SK-N-SH (cell line): ENCODE data around the gene TUBB3. TPM values are rescaled to one million over a fixed set of nuclear protein-coding genes. Genes with fewer than 3 reads are reported as not detected.

ENCODE experiments used
- CTCF ChIA-PET: fragments of 300-600, 350-600 bp; formaldehyde crosslinking; extraction: SDS; loops from one replicate; lab custom pipeline; 2021; lab: Yijun Ruan, JAX
- POLR2A ChIA-PET: fragments of 350-600 bp; sonication (Branson Sonifier 250); formaldehyde crosslinking; extraction: SDS; loops from one replicate; lab custom pipeline; 2020; ENCODE audit warnings: antibody characterized with exemption, inconsistent platforms; lab: Yijun Ruan, JAX
- DNase-seq: peaks from one replicate; pipeline ENCODE4 v3.0.0; 2012
- H2AFZ ChIP-seq: fragments of 200-600 bp; sonication (generic); 2 replicates; pipeline ENCODE4 v1.8.1; 2016; ENCODE audit warnings: antibody characterized with exemption, mild to moderate bottlenecking, low read depth
- H3F3A ChIP-seq: fragments of 200-600 bp; sonication (generic); replicated peaks from 2 replicates; pipeline ENCODE3; 2016; ENCODE audit warnings: antibody characterized with exemption, mild to moderate bottlenecking; ENCODE audit not compliant: insufficient read depth
- H3K27ac ChIP-seq, 2 experiments: fragments of 200-500 bp in 1 of 2; fragments of 200-600 bp in 1 of 2; sonication (Bioruptor generic) in 1 of 2; sonication (generic), shearing (Covaris generic) in 1 of 2; 2 replicates each; pipeline versions ENCODE4 v1.5.1 to v1.6.1; 2014 to 2016; ENCODE audit warnings: low read depth in 2 of 2, inconsistent platforms in 1 of 2, low read length in 1 of 2, mild to moderate bottlenecking in 1 of 2, mixed read lengths in 1 of 2
- H3K27me3 ChIP-seq: fragments of 200-600 bp; sonication (generic), shearing (Covaris generic); 2 replicates; pipeline ENCODE4 v1.6.1; 2016; ENCODE audit warnings: mixed run types; ENCODE audit not compliant: insufficient read depth
- H3K36me3 ChIP-seq, 2 experiments: fragments of 200-500 bp in 1 of 2; fragments of 200-600 bp in 1 of 2; sonication (Bioruptor generic) in 1 of 2; sonication (generic) in 1 of 2; replicated peaks in 1 of 2; 2 replicates each; pipeline versions ENCODE3 to v1.5.1; 2014 to 2016; ENCODE audit warnings: low read length in 1 of 2, mild to moderate bottlenecking in 1 of 2; ENCODE audit not compliant: insufficient read depth in 2 of 2, control insufficient read depth in 1 of 2
- H3K4me1 ChIP-seq, 2 experiments: fragments of 200-500 bp in 1 of 2; fragments of 200-600 bp in 1 of 2; sonication (Bioruptor generic) in 1 of 2; sonication (generic), shearing (Covaris generic) in 1 of 2; 2 replicates each; pipeline versions ENCODE4 v1.5.1 to v1.6.1; 2014 to 2016; ENCODE audit warnings: low read depth in 1 of 2, low read length in 1 of 2, mixed run types in 1 of 2; ENCODE audit not compliant: insufficient read depth in 2 of 2, control insufficient read depth in 1 of 2
- H3K4me2 ChIP-seq: fragments of 200-600 bp; sonication (generic), shearing (Covaris generic); 2 replicates; pipeline ENCODE4 v1.6.1; 2017; ENCODE audit warnings: mixed run types
- H3K4me3 ChIP-seq, 2 experiments: fragments of 200-500 bp in 1 of 2; fragments of 200-600 bp in 1 of 2; sonication (Bioruptor generic) in 1 of 2; sonication (generic), shearing (Covaris generic) in 1 of 2; 2 replicates each; pipeline versions ENCODE4 v1.5.1 to v1.8.1; 2014 to 2016; ENCODE audit warnings: low read depth in 2 of 2, inconsistent platforms in 1 of 2, low read length in 1 of 2, mild to moderate bottlenecking in 1 of 2, mixed read lengths in 1 of 2, moderate library complexity in 1 of 2
- H3K79me2 ChIP-seq: fragments of 200-600 bp; sonication (generic); 2 replicates; pipeline ENCODE4 v1.8.1; 2017; ENCODE audit warnings: mild to moderate bottlenecking; ENCODE audit not compliant: insufficient read depth
- H3K9ac ChIP-seq: fragments of 200-600 bp; sonication (generic); 2 replicates; pipeline ENCODE4 v1.6.1; 2017; ENCODE audit warnings: mixed run types
- H3K9me2 ChIP-seq: fragments of 200-600 bp; sonication (generic); 2 replicates; pipeline ENCODE4 v1.6.1; 2017; ENCODE audit warnings: mixed run types
- H3K9me3 ChIP-seq: fragments of 200-600 bp; sonication (generic); 2 replicates; pipeline ENCODE4 v1.6.1; 2017; ENCODE audit warnings: mixed run types, mild to moderate bottlenecking, moderate library complexity
- H4K20me1 ChIP-seq: fragments of 200-600 bp; sonication (generic); 2 replicates; pipeline ENCODE4 v1.6.1; 2017; ENCODE audit warnings: mild to moderate bottlenecking, mixed run types; ENCODE audit not compliant: insufficient read depth
- CHD2 ChIP-seq: fragments of 150-350 bp; IDR thresholded peaks from 2 replicates; pipeline ENCODE4 v1.6.1; 2018; ENCODE audit warnings: low read length; ENCODE audit not compliant: partially characterized antibody
- ELF1 ChIP-seq: IDR thresholded peaks from 2 replicates; pipeline ENCODE4 v1.4.0; 2012
- EP300 ChIP-seq, 2 experiments: IDR thresholded peaks; 2 replicates each; pipeline versions ENCODE4 v1.4.0 to v1.6.1; 2012; ENCODE audit warnings: borderline replicate concordance in 1 of 2, low read depth in 1 of 2, low read length in 1 of 2
- EZH2phosphoT487 ChIP-seq: fragments of 200-600 bp; sonication (generic); IDR thresholded peaks from 2 replicates; pipeline ENCODE4 v1.6.1; 2017; ENCODE audit warnings: low read depth, mixed run types, mild to moderate bottlenecking, antibody characterized with exemption, moderate library complexity, borderline replicate concordance
- FOXJ3 ChIP-seq: sonication (generic); formaldehyde crosslinking; IDR thresholded peaks from 2 replicates; pipeline ENCODE4 v1.5.1; 2020; ENCODE audit warnings: mild to moderate bottlenecking, missing genetic modification reagents
- GABPA ChIP-seq: IDR thresholded peaks from 2 replicates; pipeline ENCODE4 v1.4.0; 2012; ENCODE audit warnings: low read depth, mild to moderate bottlenecking
- GATA2 ChIP-seq: sonication (generic); formaldehyde crosslinking; IDR thresholded peaks from 2 replicates; pipeline ENCODE4 v1.5.0; 2020; ENCODE audit warnings: mild to moderate bottlenecking, missing genetic modification reagents
- IRF3 ChIP-seq: fragments of 150-350 bp; IDR thresholded peaks from 2 replicates; pipeline ENCODE4 v1.6.1; 2016; ENCODE audit warnings: mild to moderate bottlenecking, low read depth, low read length
- JUND ChIP-seq: IDR thresholded peaks from 2 replicates; pipeline ENCODE4 v1.4.0; 2012
- MEF2A ChIP-seq: IDR thresholded peaks from 2 replicates; pipeline ENCODE4 v1.4.0; 2012; ENCODE audit warnings: low read depth, borderline replicate concordance
- MXI1 ChIP-seq: IDR thresholded peaks from 2 replicates; pipeline ENCODE4 v1.6.1; 2012; ENCODE audit warnings: mild to moderate bottlenecking, low read depth, low read length, improper control_type of control experiment
- NRF1 ChIP-seq: IDR thresholded peaks from 2 replicates; pipeline ENCODE4 v1.6.1; 2012; ENCODE audit warnings: low read depth, mild to moderate bottlenecking, low read length
- PBX3 ChIP-seq: IDR thresholded peaks from 2 replicates; pipeline ENCODE4; 2012
- POLR2AphosphoS5 ChIP-seq: IDR thresholded peaks from 2 replicates; pipeline ENCODE4 v1.6.1; 2012; ENCODE audit warnings: low read depth, low read length
- RCOR1 ChIP-seq: fragments of 150-350 bp; IDR thresholded peaks from 2 replicates; pipeline ENCODE4 v1.6.1; 2017; ENCODE audit warnings: antibody characterized with exemption, low read length
- REST ChIP-seq: IDR thresholded peaks from 2 replicates; pipeline ENCODE4 v1.6.1; 2012; ENCODE audit warnings: mild to moderate bottlenecking, low read depth, low read length, moderate library complexity
- SMC3 ChIP-seq: IDR thresholded peaks from 2 replicates; pipeline ENCODE4 v1.6.1; 2012; ENCODE audit warnings: low read depth, low read length, improper control_type of control experiment
- TAF1 ChIP-seq: IDR thresholded peaks from 2 replicates; pipeline ENCODE4 v1.6.1; 2012; ENCODE audit warnings: low read depth, mild to moderate bottlenecking, low read length, moderate library complexity, borderline replicate concordance
- TCF12 ChIP-seq: IDR thresholded peaks from 2 replicates; pipeline ENCODE4 v1.4.0; 2012
- TEAD4 ChIP-seq: IDR thresholded peaks from 2 replicates; pipeline ENCODE4 v1.4.0; 2012; ENCODE audit warnings: mild to moderate bottlenecking, borderline replicate concordance; ENCODE audit not compliant: insufficient read depth
- USF1 ChIP-seq: IDR thresholded peaks from 2 replicates; pipeline ENCODE4 v1.4.0; 2012; ENCODE audit warnings: low read depth, borderline replicate concordance
- ZBTB33 ChIP-seq: IDR thresholded peaks from 2 replicates; pipeline ENCODE4 v1.4.0; 2012; ENCODE audit warnings: low read depth, borderline replicate concordance
- WGBS: methylation state at CpG from one replicate; pipeline ENCODE4 v1.1.6; 2017; ENCODE audit warnings: low lambda C conversion rate; 5-methylcytosine and 5-hydroxymethylcytosine counted together
- polyA plus RNA-seq, 3 experiments: library from polyadenylated mRNA; depleted of rRNA; stranded (reverse); fragments of >200 nt; gene quantifications; 2 replicates each; pipeline ENCODE4 v1.2.3, GENCODE V29; 2012

The TUBB3 gene
- polyA plus RNA-seq, 1 of the 3 experiments (the other 2 are of a cell fraction) = 428 TPM

GRCh38 chr16:89921702-89922476 is 1.3 kb upstream of the TUBB3 start (continued):
- no peak for TF ChIP-seq RCOR1
- TF ChIP-seq, all 33 proteins: peak for 13

GRCh38 chr16:89922477-89922883 is 662 bp upstream of the TUBB3 start:
- peak overlapping the region; percentile 93 for H3K4me2 ChIP-seq
- no peaks in the 10 kb centered on the region for H3K9me3 ChIP-seq
- H3K27me3 ChIP-seq = no peaks in the 10 kb centered on the region
- H3K9ac ChIP-seq = peak overlapping the region; percentile 96
- peak overlapping the region; percentile 97 to 100 for H3K27ac ChIP-seq
- H3K36me3 ChIP-seq = peaks cover 2% of the 10 kb centered on the region in 2 experiments
- peaks cover 40% of the 10 kb centered on the region for H4K20me1 ChIP-seq
- peak overlapping the region; percentile 83 to 89 for H3K4me3 ChIP-seq
- peaks cover 37% of the 10 kb centered on the region for H3F3A ChIP-seq
- DNase-seq = peak; percentile 75
- peaks cover 46% of the 10 kb centered on the region for H3K79me2 ChIP-seq
- ChIA-PET CTCF (interaction anchor here (1.3 to 6.1 kb wide), 6 partner anchors 13 to 217 kb away, joined by 3 to 53 read pairs (median 4); partner anchors contain the start of genes DBNDD1 and DEF8), POLR2A (interaction anchor here (0.6 to 3.5 kb wide), 17 partner anchors 12 to 235 kb away, joined by 3 to 24 read pairs (median 5); partner anchors contain the start of genes DBNDD1 and TCF25)
- H2AFZ ChIP-seq = peak overlapping the region; percentile 59; the same call in 1 of the 2 replicates
- peaks cover 12 to 47% of the 10 kb centered on the region in 2 experiments; a peak in 3 of 4 replicates for H3K4me1 ChIP-seq
- H3K9me2 ChIP-seq = no peaks in the 10 kb centered on the region
- 1% methylated on average over 15 of the region's 31 CpGs for WGBS
- TF ChIP-seq POLR2AphosphoS5 (peak; percentile 46), MXI1 (peak; percentile 0; the same call in 1 of the 2 replicates), USF1 (no peak), EZH2phosphoT487 (no peak), GABPA (no peak), TAF1 (no peak; the same call in none of the 2 replicates), TCF12 (peak; percentile 37; the same call in 1 of the 2 replicates), SMC3 (no peak), JUND (peak; percentile 77), TEAD4 (no peak), PBX3 (peak; percentile 15; the same call in 1 of the 2 replicates), GATA2 (CRISPR knock-in tag) (no peak), EP300 (IDR thresholded peaks at IDR 0.05; ENCODE audit: borderline replicate concordance in 1 of 2, low read depth in 1 of 2, low read length in 1 of 2) (no peak), ZBTB33 (no peak), RCOR1 (no peak), IRF3 (no peak), NRF1 (no peak), MEF2A (no peak), FOXJ3 (CRISPR knock-in tag) (no peak), ELF1 (no peak), CHD2 (no peak), REST (peak; percentile 68; the same call in 1 of the 2 replicates)
